Common myeloid progenitor, CD34-positive (primary cell): ENCODE results near the gene HSPA12B.

ENCODE experiments used
- CTCF ChIA-PET: fragments of 350-600 bp; sonication (Branson Sonifier 250); formaldehyde crosslinking; loops from one replicate; lab custom pipeline; 2021; ENCODE audit warnings: antibody characterized with exemption; lab: Charles Lee
- POLR2A ChIA-PET: fragments of 350-600 bp; sonication (Branson Sonifier 250); formaldehyde crosslinking; loops from one replicate; lab custom pipeline; 2021; ENCODE audit warnings: antibody characterized with exemption; lab: Charles Lee
- DNase-seq, 3 donors: peaks; one replicate each; pipeline versions ENCODE4 v3.0.0 to v3.0.0-alpha.2; 2013
- H3K27ac ChIP-seq, 2 experiments: 1 replicate in 1 of 2; 2 replicates in 1 of 2; pipeline ENCODE4 v1.7.0; 2013; ENCODE audit warnings: inconsistent platforms in 2 of 2, low read length in 2 of 2, mild to moderate bottlenecking in 2 of 2, low read depth in 1 of 2, moderate library complexity in 1 of 2; ENCODE audit not compliant: severe bottlenecking in 2 of 2, insufficient read depth in 1 of 2, poor library complexity in 1 of 2
- H3K27me3 ChIP-seq, 5 experiments: replicated peaks in 2 of 5; 1 replicate in 3 of 5; 2 replicates in 2 of 5; pipeline versions ENCODE4 v1.6.1 to v1.7.0; 2013; ENCODE audit warnings: low read length in 4 of 5, mild to moderate bottlenecking in 2 of 5, moderate library complexity in 2 of 5, inconsistent platforms in 1 of 5; ENCODE audit not compliant: insufficient read depth in 5 of 5, control insufficient read depth in 4 of 5
- H3K36me3 ChIP-seq, 4 experiments: 1 replicate in 2 of 4; 2 replicates in 2 of 4; pipeline versions ENCODE4 v1.6.1 to v1.7.0; 2013; ENCODE audit warnings: low read length in 3 of 4, control low read depth in 1 of 4, mild to moderate bottlenecking in 1 of 4; ENCODE audit not compliant: control insufficient read depth in 4 of 4, insufficient read depth in 4 of 4
- H3K4me1 ChIP-seq, 4 experiments: 1 replicate in 3 of 4; 2 replicates in 1 of 4; pipeline versions ENCODE4 v1.6.1 to v1.7.1; 2013; ENCODE audit warnings: low read length in 3 of 4, mild to moderate bottlenecking in 3 of 4, control low read depth in 1 of 4, inconsistent platforms in 1 of 4, moderate library complexity in 1 of 4; ENCODE audit not compliant: control insufficient read depth in 4 of 4, insufficient read depth in 4 of 4; ENCODE audit errors: control extremely low read depth in 1 of 4
- H3K4me3 ChIP-seq, 7 experiments: 1 replicate in 4 of 7; 2 replicates in 3 of 7; pipeline versions ENCODE4 v1.5.1 to v1.7.0; 2013; ENCODE audit warnings: mild to moderate bottlenecking in 7 of 7, low read length in 6 of 7, moderate library complexity in 6 of 7, inconsistent platforms in 2 of 7, low read depth in 2 of 7, control low read depth in 1 of 7; ENCODE audit not compliant: insufficient read depth in 4 of 7, control insufficient read depth in 1 of 7; ENCODE audit errors: extremely low read depth in 1 of 7
- H3K9me3 ChIP-seq, 5 experiments: 1 replicate in 4 of 5; 2 replicates in 1 of 5; pipeline versions ENCODE4 v1.6.1 to v1.7.1; 2013; ENCODE audit warnings: low read length in 4 of 5, mild to moderate bottlenecking in 2 of 5, inconsistent platforms in 1 of 5, low read depth in 1 of 5, moderate library complexity in 1 of 5; ENCODE audit not compliant: control insufficient read depth in 4 of 5, insufficient read depth in 2 of 5; ENCODE audit errors: control extremely low read depth in 1 of 5
- WGBS: methylation state at CpG from one replicate; pipeline ENCODE4 v1.1.5; 2013; ENCODE audit not compliant: insufficient coverage; 5-methylcytosine and 5-hydroxymethylcytosine counted together

The HSPA12B gene

GRCh38 chr20:3728354-3728753 is 4.1 kb upstream of the HSPA12B start:
- H3K27ac ChIP-seq, result no peak overlapping the region
- H3K4me1 ChIP-seq, result peaks cover 0 to 6% (median 2%) of the 10 kb centered on the region in 4 experiments
- H3K27me3 ChIP-seq, result peaks cover under 1 to 53% (median 12%) of the 10 kb centered on the region in 5 experiments
- peaks cover 0 to 2% (median 0%) of the 10 kb centered on the region in 5 experiments for H3K9me3 ChIP-seq
- no peak overlapping the region for H3K4me3 ChIP-seq
- POLR2A ChIA-PET, result no interaction called here
- WGBS, result 100% methylated on average over 4 of the region's 5 CpGs
- CTCF ChIA-PET, result interaction anchor here (1.4 kb wide), 1 partner anchor 39 kb away, joined by 3 read pairs; the partner anchor contains the start of gene ADISSP
- DNase-seq, result no peak
- H3K36me3 ChIP-seq, result no peaks in the 10 kb centered on the region

DNA sequence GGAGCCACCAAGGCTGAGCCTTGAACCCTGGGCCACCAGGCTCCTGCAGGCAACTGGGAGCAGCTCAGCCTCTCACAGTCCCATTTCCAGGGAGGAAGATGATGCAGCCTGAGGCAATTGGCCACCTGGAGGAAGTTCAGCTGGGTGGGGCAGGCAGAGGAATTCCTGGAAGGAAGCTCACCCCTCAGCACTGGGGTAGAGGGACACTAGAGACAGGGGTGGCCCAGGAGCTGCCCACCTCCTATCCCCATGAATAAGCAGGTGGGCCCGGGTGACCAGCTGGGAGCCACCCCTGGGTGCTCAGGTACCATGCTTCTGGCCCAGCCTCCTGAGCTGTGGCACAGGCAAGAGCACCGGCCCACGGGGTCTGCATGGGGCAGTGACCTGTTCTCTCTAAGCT is 3.6 kb upstream of the HSPA12B start:
- H3K4me1 ChIP-seq, result peaks cover 0 to 6% (median 2%) of the 10 kb centered on the region in 4 experiments
- no peak overlapping the region for H3K27ac ChIP-seq
- H3K36me3 ChIP-seq, result no peaks in the 10 kb centered on the region
- DNase-seq, result no peak
- H3K27me3 ChIP-seq, result peaks cover 3 to 58% (median 14%) of the 10 kb centered on the region in 5 experiments
- H3K4me3 ChIP-seq, result no peak overlapping the region
- WGBS, result 95% methylated on average over 3 of the region's 3 CpGs
- ChIA-PET POLR2A (no interaction called here), CTCF (interaction anchor here (1.3 kb wide), 1 partner anchor 18 kb away, joined by 5 read pairs; no protein-coding TSS in a partner anchor)
- H3K9me3 ChIP-seq, result peaks cover 0 to 2% (median 0%) of the 10 kb centered on the region in 5 experiments

DNA sequence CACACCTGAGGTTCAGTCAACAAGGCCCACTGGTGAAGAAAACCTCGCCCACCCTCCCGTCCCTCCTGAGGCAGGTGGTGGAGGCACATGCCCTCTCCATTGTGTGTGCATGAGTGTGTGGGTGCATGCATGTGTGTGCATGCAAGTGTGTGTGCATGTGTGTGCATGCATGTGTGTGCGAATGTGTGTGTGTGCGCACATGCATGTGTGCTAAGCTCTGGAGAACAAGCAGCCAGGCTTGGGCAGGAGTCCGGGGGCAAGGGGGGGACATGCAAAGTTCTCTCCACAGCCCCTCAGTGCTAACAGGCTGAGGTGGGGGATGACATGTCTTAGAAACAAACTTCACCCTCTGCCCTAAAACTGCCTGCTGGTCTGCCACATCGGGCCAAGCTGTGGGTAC is 3.1 kb upstream of the HSPA12B start:
- 92% methylated on average over 6 of the region's 6 CpGs for WGBS
- POLR2A ChIA-PET, result no interaction called here
- CTCF ChIA-PET, result interaction anchor here (1.3 kb wide), 1 partner anchor 19 kb away, joined by 5 read pairs; no protein-coding TSS in a partner anchor
- Histone ChIP-seq H3K27me3 (peaks cover 3 to 59% (median 14%) of the 10 kb centered on the region in 5 experiments), H3K4me3 (no peak overlapping the region), H3K4me1 (peaks cover 0 to 6% (median 2%) of the 10 kb centered on the region in 4 experiments), H3K27ac (no peak overlapping the region), H3K9me3 (peaks cover 0 to 2% (median 0%) of the 10 kb centered on the region in 5 experiments), H3K36me3 (no peaks in the 10 kb centered on the region)
- no peak for DNase-seq

GRCh38 chr20:3729811-3730540 is 2.5 kb upstream of the HSPA12B start:
- WGBS, result 86% methylated on average over 6 of the region's 8 CpGs
- CTCF ChIA-PET, result interaction anchor here (1.3 to 2.1 kb wide), 2 partner anchors 19 to 21 kb away, joined by 5 to 8 read pairs; no protein-coding TSS in a partner anchor
- peaks cover 3 to 59% (median 14%) of the 10 kb centered on the region in 5 experiments for H3K27me3 ChIP-seq

DNA sequence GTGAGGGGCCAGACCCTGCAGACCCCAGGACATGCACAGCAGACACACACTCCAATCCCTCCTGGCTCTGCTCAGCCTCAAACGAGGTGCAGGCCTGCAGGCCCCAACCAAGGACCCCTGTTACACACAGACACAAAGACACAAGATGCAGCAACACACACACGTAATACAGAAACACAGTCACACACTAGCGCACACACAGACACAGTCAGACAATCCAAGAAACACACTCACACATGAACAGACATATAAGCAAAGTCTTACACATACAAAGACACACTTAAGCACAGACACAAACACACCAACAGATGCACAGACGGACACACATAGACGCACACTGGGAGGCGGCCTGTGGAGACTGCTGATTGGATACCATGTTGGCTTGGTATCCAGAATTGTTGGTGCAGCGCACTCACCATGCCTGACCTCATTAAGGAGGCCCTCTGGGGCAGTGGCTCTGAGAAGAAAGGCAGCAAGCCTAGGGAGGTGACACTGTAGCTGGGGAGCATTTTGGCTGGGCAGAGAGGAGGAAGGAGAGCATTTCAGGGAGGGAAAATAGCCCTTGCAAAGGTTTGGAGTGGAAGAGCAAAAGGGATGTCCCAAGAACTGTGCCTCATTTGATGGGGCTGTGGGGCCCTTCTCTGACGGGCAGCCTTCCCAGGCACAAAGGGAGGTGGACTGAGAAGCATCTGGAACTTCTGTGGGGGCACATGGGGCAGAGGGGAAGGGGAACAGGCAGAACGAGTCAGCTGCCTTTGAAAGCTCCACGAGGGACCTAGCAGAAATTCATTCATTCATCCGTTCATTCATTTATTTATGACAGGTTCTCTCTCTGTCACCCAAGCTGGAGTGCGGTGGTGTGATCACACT is 1.4 kb upstream of the HSPA12B start:
- Histone ChIP-seq H3K4me3 (no peak overlapping the region), H3K4me1 (peaks cover 0 to 6% (median 2%) of the 10 kb centered on the region in 4 experiments), H3K27me3 (peaks cover 3 to 55% (median 16%) of the 10 kb centered on the region in 5 experiments), H3K27ac (no peak overlapping the region), H3K36me3 (no peaks in the 10 kb centered on the region), H3K9me3 (no peaks in the 10 kb centered on the region)
- ChIA-PET CTCF (interaction anchor here (0.5 to 2.3 kb wide), 5 partner anchors 12 to 90 kb away, joined by 3 to 8 read pairs (median 3); no protein-coding TSS in a partner anchor), POLR2A (no interaction called here)
- DNase-seq, result no peak
- 95% methylated on average over 7 of the region's 12 CpGs for WGBS

More at GRCh38 chr20:3729811-3730540, 2.5 kb upstream of the HSPA12B start:
- POLR2A ChIA-PET, result no interaction called here
- Histone ChIP-seq H3K4me3 (no peak overlapping the region), H3K9me3 (no peaks in the 10 kb centered on the region), H3K36me3 (no peaks in the 10 kb centered on the region), H3K27ac (no peak overlapping the region), H3K4me1 (peaks cover 0 to 6% (median 2%) of the 10 kb centered on the region in 4 experiments)
- no peak for DNase-seq

DNA sequence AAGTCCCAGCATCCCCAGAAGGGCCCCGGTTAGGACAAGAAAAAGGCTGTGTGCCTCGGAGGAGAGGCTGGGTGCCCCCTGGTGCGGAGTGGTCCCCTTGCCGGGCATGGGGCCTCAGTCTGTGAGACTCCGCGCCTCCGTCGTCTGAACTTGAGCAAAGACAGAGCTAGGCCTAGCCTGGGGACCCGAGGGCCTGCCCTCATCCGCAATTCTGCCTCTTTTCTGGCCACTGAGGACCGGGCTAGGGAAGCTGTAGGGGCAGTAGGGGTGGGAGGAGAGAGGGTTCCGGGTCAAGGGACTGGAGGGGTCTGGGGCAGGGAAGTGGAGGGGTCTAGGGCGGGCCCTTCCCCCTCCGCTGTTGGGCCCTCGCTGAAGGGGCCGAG is 550 bp upstream of the HSPA12B start:
- Histone ChIP-seq H3K4me1 (peaks cover 0 to 6% (median 2%) of the 10 kb centered on the region in 4 experiments), H3K9me3 (no peaks in the 10 kb centered on the region), H3K27me3 (peaks cover 3 to 52% (median 16%) of the 10 kb centered on the region in 5 experiments), H3K36me3 (no peaks in the 10 kb centered on the region), H3K4me3 (no peak overlapping the region), H3K27ac (no peak overlapping the region)
- WGBS, result 91% methylated on average over 10 of the region's 16 CpGs
- no peak for DNase-seq
- CTCF ChIA-PET, result interaction anchor here (1.0 to 2.3 kb wide), 2 partner anchors 17 to 29 kb away, joined by 3 to 5 read pairs; no protein-coding TSS in a partner anchor
- POLR2A ChIA-PET, result no interaction called here
